ENCODE results near the gene TPO. TPM values are rescaled to one million over a fixed set of nuclear protein-coding genes. Genes with fewer than 3 reads are reported as not detected.

The TPO gene
- total and polyA plus RNA-seq, 4 donors = not detected

- TF ChIP-seq ZBTB33 (IDR thresholded peaks at IDR 0.05) (no peak), CTCF (IDR thresholded peaks at IDR 0.05; ENCODE audit: low read depth, low read length, missing input control) (no peak)
Measured at GRCh38 chr2:1561259-1561658, 148.0 kb downstream of the TPO start (continued).

GRCh38 chr2:1561811-1562421, 148.7 kb downstream of the TPO start:
- TF ChIP-seq HNF4G (IDR thresholded peaks at IDR 0.05) = no peak
- no peak for TF ChIP-seq YY1 (IDR thresholded peaks at IDR 0.05)
- TF ChIP-seq, protein P1, sequence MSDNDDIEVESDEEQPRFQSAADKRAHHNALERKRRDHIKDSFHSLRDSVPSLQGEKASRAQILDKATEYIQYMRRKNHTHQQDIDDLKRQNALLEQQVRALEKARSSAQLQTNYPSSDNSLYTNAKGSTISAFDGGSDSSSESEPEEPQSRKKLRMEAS (IDR thresholded peaks at IDR 0.05) = no peak
- TF ChIP-seq NR2F2 (IDR thresholded peaks at IDR 0.05) = no peak
- TF ChIP-seq EGR1 (IDR thresholded peaks at IDR 0.05; ENCODE audit: low read depth in 2 of 2) = no peak
- TF ChIP-seq, protein P2, sequence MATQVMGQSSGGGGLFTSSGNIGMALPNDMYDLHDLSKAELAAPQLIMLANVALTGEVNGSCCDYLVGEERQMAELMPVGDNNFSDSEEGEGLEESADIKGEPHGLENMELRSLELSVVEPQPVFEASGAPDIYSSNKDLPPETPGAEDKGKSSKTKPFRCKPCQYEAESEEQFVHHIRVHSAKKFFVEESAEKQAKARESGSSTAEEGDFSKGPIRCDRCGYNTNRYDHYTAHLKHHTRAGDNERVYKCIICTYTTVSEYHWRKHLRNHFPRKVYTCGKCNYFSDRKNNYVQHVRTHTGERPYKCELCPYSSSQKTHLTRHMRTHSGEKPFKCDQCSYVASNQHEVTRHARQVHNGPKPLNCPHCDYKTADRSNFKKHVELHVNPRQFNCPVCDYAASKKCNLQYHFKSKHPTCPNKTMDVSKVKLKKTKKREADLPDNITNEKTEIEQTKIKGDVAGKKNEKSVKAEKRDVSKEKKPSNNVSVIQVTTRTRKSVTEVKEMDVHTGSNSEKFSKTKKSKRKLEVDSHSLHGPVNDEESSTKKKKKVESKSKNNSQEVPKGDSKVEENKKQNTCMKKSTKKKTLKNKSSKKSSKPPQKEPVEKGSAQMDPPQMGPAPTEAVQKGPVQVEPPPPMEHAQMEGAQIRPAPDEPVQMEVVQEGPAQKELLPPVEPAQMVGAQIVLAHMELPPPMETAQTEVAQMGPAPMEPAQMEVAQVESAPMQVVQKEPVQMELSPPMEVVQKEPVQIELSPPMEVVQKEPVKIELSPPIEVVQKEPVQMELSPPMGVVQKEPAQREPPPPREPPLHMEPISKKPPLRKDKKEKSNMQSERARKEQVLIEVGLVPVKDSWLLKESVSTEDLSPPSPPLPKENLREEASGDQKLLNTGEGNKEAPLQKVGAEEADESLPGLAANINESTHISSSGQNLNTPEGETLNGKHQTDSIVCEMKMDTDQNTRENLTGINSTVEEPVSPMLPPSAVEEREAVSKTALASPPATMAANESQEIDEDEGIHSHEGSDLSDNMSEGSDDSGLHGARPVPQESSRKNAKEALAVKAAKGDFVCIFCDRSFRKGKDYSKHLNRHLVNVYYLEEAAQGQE (IDR thresholded peaks at IDR 0.05) = no peak
- no peak for TF ChIP-seq JUND (IDR thresholded peaks at IDR 0.05)
- TF ChIP-seq SP1 (IDR thresholded peaks at IDR 0.05) = no peak
- no peak for TF ChIP-seq TAF1 (conservative IDR thresholded peaks at IDR 0.05)
- TF ChIP-seq ZBTB33 (IDR thresholded peaks at IDR 0.05) = no peak
- TF ChIP-seq RAD21 (IDR thresholded peaks at IDR 0.05) = no peak
- TF ChIP-seq RXRA (IDR thresholded peaks at IDR 0.05) = no peak
- no peak for TF ChIP-seq FOXA1 (IDR thresholded peaks at IDR 0.05)
- no peak for TF ChIP-seq HNF4A (conservative IDR thresholded peaks at IDR 0.05)
- no peak for TF ChIP-seq FOXA2 (IDR thresholded peaks at IDR 0.05)
- Histone ChIP-seq H3K27me3 (ENCODE audit: control insufficient read depth in 4 of 4, insufficient read depth in 4 of 4, low read length in 3 of 4) (no peaks in the 10 kb centered on the region), H3K4me3 (ENCODE audit: low read depth in 1 of 3, low read length in 3 of 3) (no peak overlapping the region), H3K36me3 (ENCODE audit: control insufficient read depth in 4 of 4, insufficient read depth in 3 of 4, low read depth in 1 of 4, low read length in 3 of 4) (no peaks in the 10 kb centered on the region), H3K9me3 (ENCODE audit: control insufficient read depth in 4 of 4, low read length in 3 of 4) (no peaks in the 10 kb centered on the region), H3K4me1 (ENCODE audit: control insufficient read depth in 4 of 4, insufficient read depth in 4 of 4, low read length in 3 of 4) (no peaks in the 10 kb centered on the region), H3K9ac (ENCODE audit: low read depth in 1 of 2, low read length in 2 of 2) (no peak overlapping the region), H3K27ac (ENCODE audit: low read depth in 1 of 2, low read length in 2 of 2) (no peak overlapping the region)
- no peak for DNase-seq (ENCODE audit: low spot score)
- WGBS = 83% methylated on average over 24 of the region's 24 CpGs

All from liver (tissue), 9 donors.